Lower leg skin (tissue), 3 donors: ENCODE measurements around the gene FMO2.
"Not testable (repeated sequence)": the region's sequence is repeated elsewhere in the genome, so short reads cannot be mapped to it uniquely, and the experiment has no call there.

Experiments
- CTCF ChIP-seq, 3 donors: fragments of 450-650 bp; IDR thresholded peaks; one replicate each; pipeline ENCODE4 v1.5.1; 2016; ENCODE audit warnings: antibody characterized with exemption in 3 of 3, mild to moderate bottlenecking in 3 of 3, moderate library complexity in 2 of 3
- POLR2A ChIP-seq, 2 donors: fragments of 450-650 bp; IDR thresholded peaks; one replicate each; pipeline ENCODE4 v1.6.1; 2016 to 2017; ENCODE audit warnings: antibody characterized with exemption in 2 of 2, mild to moderate bottlenecking in 1 of 2, moderate library complexity in 1 of 2

GRCh38 chr1:171224257-171224656 is 39.2 kb downstream of the FMO2 start:
- TF ChIP-seq CTCF, POLR2A (IDR thresholded peaks at IDR 0.05): not testable (repeated sequence)
